CD4-positive, alpha-beta memory T cell (primary cell): Measurements from ENCODE around the gene ZDBF2. TPM values are rescaled to one million over a fixed set of nuclear protein-coding genes. Genes with fewer than 3 reads are reported as not detected.

Source experiments
- CTCF ChIA-PET: fragments of 350-600 bp; sonication (Branson Sonifier 250); formaldehyde crosslinking; loops from one replicate; lab custom pipeline; 2021; ENCODE audit warnings: inconsistent platforms; ENCODE audit not compliant: partially characterized antibody; lab: Charles Lee
- POLR2A ChIA-PET: fragments of 350-600 bp; sonication (Branson Sonifier 250); formaldehyde crosslinking; loops from one replicate; lab custom pipeline; 2021; ENCODE audit not compliant: partially characterized antibody; lab: Charles Lee
- DNase-seq, 5 donors: peaks; one replicate each; pipeline versions ENCODE4 v3.0.0 to v3.0.0-alpha.2; 2020 to 2022; ENCODE audit warnings: mixed read lengths in 1 of 5
- H3K27ac ChIP-seq: one replicate; pipeline ENCODE4 v1.7.0; 2013; ENCODE audit warnings: low read depth, low read length
- H3K27me3 ChIP-seq: 2 replicates; pipeline ENCODE4 v1.7.0; 2013; ENCODE audit warnings: mild to moderate bottlenecking, low read length, moderate library complexity; ENCODE audit not compliant: insufficient read depth
- H3K36me3 ChIP-seq: 2 replicates; pipeline ENCODE4 v1.7.0; 2013; ENCODE audit warnings: mild to moderate bottlenecking, low read length, moderate library complexity; ENCODE audit not compliant: insufficient read depth
- H3K4me1 ChIP-seq: 2 replicates; pipeline ENCODE4 v1.7.0; 2013; ENCODE audit warnings: mild to moderate bottlenecking, low read length, moderate library complexity; ENCODE audit not compliant: insufficient read depth
- H3K4me3 ChIP-seq, 2 donors: one replicate each; pipeline ENCODE4 v1.7.0; 2013; ENCODE audit warnings: low read length in 2 of 2, mild to moderate bottlenecking in 1 of 2
- H3K9me3 ChIP-seq, 2 donors: one replicate each; pipeline ENCODE4 v1.7.0; 2013; ENCODE audit warnings: low read length in 2 of 2, control low read depth in 1 of 2; ENCODE audit not compliant: control insufficient read depth in 1 of 2
- H3K27ac Mint-ChIP-seq, 7 donors: one replicate each; pipeline ENCODE4 v1.8.0; 2020 to 2021; ENCODE audit warnings: mixed read lengths in 7 of 7, mild to moderate bottlenecking in 6 of 7, inconsistent platforms in 3 of 7, moderate library complexity in 3 of 7
- H3K27me3 Mint-ChIP-seq, 2 donors: one replicate each; pipeline ENCODE4 v1.8.0; 2020 to 2021; ENCODE audit warnings: mixed read lengths in 2 of 2
- H3K36me3 Mint-ChIP-seq, 2 donors: one replicate each; pipeline ENCODE4 v1.8.0; 2020 to 2021; ENCODE audit warnings: mixed read lengths in 2 of 2, inconsistent platforms in 1 of 2, mild to moderate bottlenecking in 1 of 2
- H3K4me1 Mint-ChIP-seq, 4 donors: one replicate each; pipeline ENCODE4 v1.8.0; 2020 to 2021; ENCODE audit warnings: mixed read lengths in 4 of 4, mild to moderate bottlenecking in 1 of 4
- H3K4me3 Mint-ChIP-seq, 8 donors: one replicate each; pipeline ENCODE4 v1.8.0; 2020 to 2021; ENCODE audit warnings: mixed read lengths in 8 of 8, mild to moderate bottlenecking in 7 of 8, moderate library complexity in 6 of 8, inconsistent platforms in 3 of 8
- H3K9me3 Mint-ChIP-seq, 8 donors: one replicate each; pipeline ENCODE4 v1.8.0; 2020 to 2021; ENCODE audit warnings: mixed read lengths in 8 of 8, mild to moderate bottlenecking in 5 of 8, inconsistent platforms in 3 of 8, moderate library complexity in 1 of 8
- intact Hi-C: fragments of 100-400 bp; cut with micrococcal nuclease; formaldehyde crosslinking; loops from one replicate; pipeline ENCODE4 v1.15.1; 2023
- polyA plus RNA-seq, 2 donors: library from polyadenylated mRNA; unstranded; fragments of 300-500 nt; fragmentation: Illumina TruSeq; gene quantifications; one replicate each; pipeline ENCODE4 v1.2.3, GENCODE V29; 2021
- total RNA-seq, 2 experiments: library from RNA; stranded (reverse); gene quantifications; one replicate each; pipeline ENCODE4 v1.2.3, GENCODE V29; 2021

The ZDBF2 gene
- total and polyA plus RNA-seq, 4 experiments from 2014 or later = 3.3 to 21.4 (median 11.5) TPM

DNA sequence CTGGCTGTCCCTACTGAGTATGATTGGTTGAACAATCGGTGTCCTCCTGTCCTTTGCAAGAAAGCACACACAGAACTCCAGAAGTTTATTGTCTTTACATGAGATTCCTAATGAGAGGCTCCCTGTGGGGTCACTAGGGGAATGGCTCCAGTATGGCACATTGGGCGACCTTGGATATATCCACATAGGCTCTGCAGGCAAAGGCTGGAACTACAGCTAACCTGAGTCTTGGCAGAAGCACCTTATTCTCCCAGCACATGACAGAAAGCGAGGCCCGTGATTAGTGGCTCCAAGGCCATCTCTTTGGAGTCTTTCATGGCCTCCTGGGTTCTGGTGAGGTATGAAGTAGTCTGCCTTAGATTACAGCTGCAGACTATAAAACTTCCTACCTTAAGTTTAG is 49.0 kb downstream of the ZDBF2 start:
- intact Hi-C loops = no loop called here
- H3K4me3 ChIP-seq = no peak overlapping the region
- peaks cover 0 to 5% of the 10 kb centered on the region in 2 donors for H3K9me3 ChIP-seq
- no peaks in the 10 kb centered on the region for H3K36me3 ChIP-seq
- ChIA-PET CTCF (interaction anchor here (1.1 kb wide), 1 partner anchor 14 kb away, joined by 4 read pairs; no protein-coding TSS in a partner anchor), POLR2A (no interaction called here)
- Mint-ChIP-seq H3K4me1 (no peaks in the 10 kb centered on the region), H3K27me3 (peaks cover 0 to 4% of the 10 kb centered on the region in 2 donors), H3K36me3 (no peaks in the 10 kb centered on the region), H3K9me3 (peaks cover 0 to 10% (median 8%) of the 10 kb centered on the region in 8 donors), H3K27ac (no peak overlapping the region), H3K4me3 (no peak overlapping the region)
- no peak overlapping the region for H3K27ac ChIP-seq
- H3K4me1 ChIP-seq = no peaks in the 10 kb centered on the region
- DNase-seq = no peak
- no peaks in the 10 kb centered on the region for H3K27me3 ChIP-seq

DNA sequence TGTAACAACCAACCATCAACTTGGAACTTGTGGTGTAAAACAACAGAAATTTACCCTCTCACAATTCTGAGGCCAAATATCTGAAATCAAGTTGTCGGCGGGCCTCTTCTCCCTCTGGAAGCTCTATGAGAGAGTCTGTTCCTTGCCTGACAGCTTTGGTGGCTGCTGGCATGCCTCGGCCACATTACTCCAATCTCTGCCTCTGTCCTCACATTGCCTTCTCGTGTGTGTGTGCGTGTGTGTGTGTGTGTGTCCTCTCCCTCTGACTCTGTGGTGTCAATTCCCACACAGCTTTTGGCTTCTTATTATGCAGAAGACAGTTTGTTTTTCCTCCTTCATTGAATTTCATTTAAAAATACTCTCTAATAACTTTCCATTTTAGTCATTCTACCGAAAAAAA is 50.4 kb downstream of the ZDBF2 start:
- intact Hi-C loops = no loop called here
- peaks cover 0 to 2% (median 0%) of the 10 kb centered on the region in 8 donors for H3K9me3 Mint-ChIP-seq

DNA sequence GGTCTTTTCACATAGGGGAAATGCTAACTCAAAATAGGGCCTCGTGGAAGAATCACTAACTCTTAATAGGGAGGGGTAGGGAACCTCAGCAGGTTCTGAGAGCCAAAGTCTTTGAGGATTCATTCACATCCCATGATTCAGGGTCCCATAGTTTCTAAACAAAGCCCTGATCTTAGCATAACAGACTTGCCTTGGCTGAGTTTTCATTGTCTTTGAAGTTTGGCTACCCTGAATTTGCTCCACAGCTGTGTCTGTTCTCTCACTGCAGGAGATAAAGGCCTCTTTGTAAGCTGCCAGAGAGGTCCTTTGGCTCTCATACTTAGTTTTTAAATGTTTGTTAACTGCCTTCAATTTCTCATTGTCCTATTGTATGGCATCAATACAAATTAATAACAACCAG is 54.5 kb downstream of the ZDBF2 start:
- Mint-ChIP-seq H3K4me1 (no peaks in the 10 kb centered on the region), H3K27ac (no peak overlapping the region), H3K27me3 (peaks cover 5 to 6% of the 10 kb centered on the region in 2 donors), H3K4me3 (no peak overlapping the region), H3K9me3 (peaks cover 0 to 2% (median 0%) of the 10 kb centered on the region in 8 donors), H3K36me3 (no peaks in the 10 kb centered on the region)
- POLR2A ChIA-PET = no interaction called here
- no peaks in the 10 kb centered on the region for H3K9me3 ChIP-seq
- H3K27ac ChIP-seq = no peak overlapping the region
- H3K36me3 ChIP-seq = no peaks in the 10 kb centered on the region
- H3K4me3 ChIP-seq = no peak overlapping the region
- CTCF ChIA-PET = no interaction called here
- no peaks in the 10 kb centered on the region for H3K27me3 ChIP-seq
- no peak for DNase-seq
- intact Hi-C loops = no loop called here
- H3K4me1 ChIP-seq = no peaks in the 10 kb centered on the region

More for the DNA sequence above, 50.4 kb downstream of the ZDBF2 start:
- peaks cover 0 to 5% of the 10 kb centered on the region in 2 donors for H3K27me3 Mint-ChIP-seq
- Histone ChIP-seq H3K9me3 (no peaks in the 10 kb centered on the region), H3K4me1 (no peaks in the 10 kb centered on the region), H3K36me3 (no peaks in the 10 kb centered on the region), H3K27me3 (no peaks in the 10 kb centered on the region), H3K27ac (no peak overlapping the region), H3K4me3 (no peak overlapping the region)
- no peak overlapping the region for H3K4me3 Mint-ChIP-seq
- CTCF ChIA-PET = interaction anchor here (1.1 kb wide), 1 partner anchor 13 kb away, joined by 4 read pairs; no protein-coding TSS in a partner anchor
- H3K27ac Mint-ChIP-seq = no peak overlapping the region
- no peaks in the 10 kb centered on the region for H3K36me3 Mint-ChIP-seq
- no peaks in the 10 kb centered on the region for H3K4me1 Mint-ChIP-seq
- DNase-seq = no peak
- POLR2A ChIA-PET = no interaction called here

DNA sequence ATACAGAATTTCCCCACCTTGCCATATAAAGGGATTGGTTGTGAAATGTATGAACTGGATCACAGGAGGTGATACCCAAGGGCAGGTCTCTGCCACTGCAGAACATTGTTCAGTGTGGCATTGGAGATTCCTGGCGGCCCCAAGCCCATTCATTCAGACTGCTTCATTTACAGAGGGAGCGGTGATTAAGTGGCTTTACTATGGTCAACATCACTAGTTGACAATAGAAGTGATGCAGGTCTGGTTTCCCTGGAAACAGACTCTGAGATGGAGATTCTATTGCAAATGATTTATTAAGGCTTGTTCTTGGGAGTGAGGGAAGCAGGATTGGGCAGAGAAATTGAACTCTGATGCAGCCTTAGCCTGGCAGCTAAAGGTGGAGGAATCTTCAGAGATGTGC is 62.4 kb downstream of the ZDBF2 start:
- DNase-seq = no peak
- ChIA-PET CTCF (no interaction called here), POLR2A (no interaction called here)
- Mint-ChIP-seq H3K4me3 (no peak overlapping the region), H3K36me3 (no peaks in the 10 kb centered on the region), H3K27ac (no peak overlapping the region), H3K4me1 (no peaks in the 10 kb centered on the region), H3K9me3 (no peaks in the 10 kb centered on the region), H3K27me3 (peaks cover 1 to 2% of the 10 kb centered on the region in 2 donors)
- H3K36me3 ChIP-seq = no peaks in the 10 kb centered on the region
- intact Hi-C loops = no loop called here
- no peaks in the 10 kb centered on the region for H3K4me1 ChIP-seq
- H3K27me3 ChIP-seq = no peaks in the 10 kb centered on the region
- no peak overlapping the region for H3K27ac ChIP-seq
- no peak overlapping the region for H3K4me3 ChIP-seq
- H3K9me3 ChIP-seq = no peaks in the 10 kb centered on the region

DNA sequence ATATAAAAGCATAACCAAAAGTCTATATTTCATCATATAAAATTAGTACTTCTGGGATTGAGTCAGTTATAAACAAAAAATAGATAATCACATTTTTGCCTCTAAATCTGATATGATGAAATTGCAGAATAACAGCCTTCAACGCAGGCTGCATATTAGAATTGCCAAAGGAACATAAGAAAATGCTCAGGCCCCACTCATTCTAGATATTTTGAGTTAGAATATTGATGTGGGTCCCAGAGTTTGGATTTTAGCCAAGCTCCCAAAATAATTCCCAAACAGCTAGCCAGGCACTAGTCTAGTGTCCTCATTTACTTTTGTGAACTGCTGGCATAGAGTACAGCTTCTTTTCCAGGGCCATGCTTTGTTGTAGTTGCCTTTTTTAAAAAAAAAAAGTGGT is 63.5 kb downstream of the ZDBF2 start:
- Histone ChIP-seq H3K4me3 (no peak overlapping the region), H3K27me3 (no peaks in the 10 kb centered on the region), H3K4me1 (no peaks in the 10 kb centered on the region), H3K9me3 (no peaks in the 10 kb centered on the region), H3K36me3 (no peaks in the 10 kb centered on the region), H3K27ac (no peak overlapping the region)
- H3K4me3 Mint-ChIP-seq = no peak overlapping the region
- no peaks in the 10 kb centered on the region for H3K4me1 Mint-ChIP-seq
- intact Hi-C loops = no loop called here
- H3K27me3 Mint-ChIP-seq = peaks cover under 1 to 2% of the 10 kb centered on the region in 2 donors
- no peak for DNase-seq
- no peak overlapping the region for H3K27ac Mint-ChIP-seq
- ChIA-PET CTCF (interaction anchor here (1.1 kb wide), 1 partner anchor 14 kb away, joined by 4 read pairs; no protein-coding TSS in a partner anchor), POLR2A (no interaction called here)
- H3K36me3 Mint-ChIP-seq = no peaks in the 10 kb centered on the region
- peaks cover 0 to under 1% (median 0%) of the 10 kb centered on the region in 8 donors for H3K9me3 Mint-ChIP-seq

DNA sequence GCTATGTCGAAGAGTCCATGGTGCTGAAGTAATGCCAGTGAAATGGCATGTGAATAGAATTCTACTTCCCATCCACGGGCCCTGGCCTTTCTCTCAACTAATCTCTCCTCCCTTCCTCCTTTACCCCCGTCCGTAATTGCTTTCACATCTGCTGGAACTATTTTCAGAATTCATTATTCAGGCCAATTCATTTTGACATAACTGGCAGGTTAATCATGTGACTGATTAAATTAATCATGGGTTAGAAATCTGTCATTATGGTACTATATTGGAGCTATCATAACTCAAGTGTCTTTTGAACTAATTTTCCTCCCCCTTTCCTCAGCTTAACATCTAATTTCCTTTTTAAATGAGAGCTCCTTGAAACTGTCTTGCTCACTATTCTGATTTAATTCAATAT is 66.9 kb downstream of the ZDBF2 start:
- ChIA-PET CTCF (no interaction called here), POLR2A (no interaction called here)
- Mint-ChIP-seq H3K4me1 (no peaks in the 10 kb centered on the region), H3K4me3 (no peak overlapping the region), H3K36me3 (no peaks in the 10 kb centered on the region), H3K9me3 (peaks cover 0 to 12% (median 2%) of the 10 kb centered on the region in 8 donors), H3K27me3 (peaks cover 2 to 3% of the 10 kb centered on the region in 2 donors), H3K27ac (no peak overlapping the region)
- intact Hi-C loops = no loop called here
- DNase-seq = no peak
- H3K9me3 ChIP-seq = no peaks in the 10 kb centered on the region
- H3K4me3 ChIP-seq = no peak overlapping the region
- H3K27ac ChIP-seq = no peak overlapping the region
- no peaks in the 10 kb centered on the region for H3K4me1 ChIP-seq
- H3K27me3 ChIP-seq = no peaks in the 10 kb centered on the region
- H3K36me3 ChIP-seq = no peaks in the 10 kb centered on the region

DNA sequence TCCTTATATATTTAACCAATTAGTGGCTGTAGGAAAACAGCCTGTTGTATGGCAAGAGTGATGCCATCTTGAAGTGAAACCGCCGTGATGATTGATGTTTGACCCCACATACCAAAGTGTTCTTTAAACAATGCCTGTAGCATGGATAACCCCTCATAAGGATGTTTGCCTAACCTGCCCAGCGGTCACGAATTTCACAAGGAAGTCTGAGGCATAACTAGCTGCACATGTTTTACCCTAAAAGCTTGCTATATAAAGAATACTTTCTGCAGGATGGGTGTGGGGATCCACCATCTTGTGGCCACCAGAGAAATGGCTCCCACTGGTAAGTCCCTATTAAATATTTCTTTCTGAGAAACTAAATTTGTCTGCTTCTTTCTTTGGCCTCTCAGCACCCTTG is 68.7 kb downstream of the ZDBF2 start:
- H3K4me3 Mint-ChIP-seq = no peak overlapping the region
- Histone ChIP-seq H3K4me1 (no peaks in the 10 kb centered on the region), H3K27me3 (no peaks in the 10 kb centered on the region), H3K4me3 (no peak overlapping the region), H3K9me3 (no peaks in the 10 kb centered on the region), H3K27ac (no peak overlapping the region), H3K36me3 (no peaks in the 10 kb centered on the region)
- ChIA-PET CTCF (no interaction called here), POLR2A (no interaction called here)
- H3K36me3 Mint-ChIP-seq = no peaks in the 10 kb centered on the region
- H3K27ac Mint-ChIP-seq = no peak overlapping the region
- intact Hi-C loops = no loop called here
- peaks cover 0 to 12% (median 2%) of the 10 kb centered on the region in 8 donors for H3K9me3 Mint-ChIP-seq
- H3K27me3 Mint-ChIP-seq = peaks cover 2% of the 10 kb centered on the region in 2 donors
- no peaks in the 10 kb centered on the region for H3K4me1 Mint-ChIP-seq
- no peak for DNase-seq
